K562 (cell line): ENCODE results near the gene NUDT22. TPM values are rescaled to one million over a fixed set of nuclear protein-coding genes. Genes with fewer than 3 reads are reported as not detected.
A peak's percentile ranks its signal among the peaks of the same experiment; 100 is the strongest.

Experiments
- MTA2 ChIP-seq: fragments of 450-650 bp; IDR thresholded peaks from 2 replicates; pipeline ENCODE4 v1.6.1; 2016; ENCODE audit warnings: low read depth
- NR2C2 ChIP-seq, 2 experiments: fragments of 200-800 bp in 1 of 2; sonication (Bioruptor generic) in 1 of 2; sonication (generic) in 1 of 2; formaldehyde crosslinking in 1 of 2; IDR thresholded peaks; 2 replicates each; pipeline versions ENCODE4 v1.6.1 to v1.8.0; 2016 to 2022; ENCODE audit warnings: mild to moderate bottlenecking in 1 of 2, missing compliant biosample characterization in 1 of 2, missing genetic modification characterization in 1 of 2, missing genetic modification reagents in 1 of 2
- RBM15 ChIP-seq: fragments of 200-400 bp; formaldehyde crosslinking; IDR thresholded peaks from 2 replicates; pipeline ENCODE4 v1.6.1; 2018; ENCODE audit warnings: mild to moderate bottlenecking, low read length, moderate library complexity; ENCODE audit not compliant: insufficient read depth
- ZFX ChIP-seq: sonication (generic); formaldehyde crosslinking; IDR thresholded peaks from 2 replicates; pipeline ENCODE4 v1.8.0; 2022; ENCODE audit warnings: mild to moderate bottlenecking, missing genetic modification reagents, moderate library complexity
- ZKSCAN1 ChIP-seq: fragments of 150-350 bp; IDR thresholded peaks from 2 replicates; pipeline ENCODE4 v1.6.1; 2016; ENCODE audit warnings: low read depth, low read length
- ZNF133 ChIP-seq: fragments of 250-450 bp; sonication (Bioruptor Pico); IDR thresholded peaks from 2 replicates; pipeline ENCODE4 v1.4.0; 2020; ENCODE audit warnings: mild to moderate bottlenecking
- ZNF197 ChIP-seq: fragments of 200-800 bp; sonication (Bioruptor generic); IDR thresholded peaks from 2 replicates; pipeline ENCODE4 v1.6.1; 2016; ENCODE audit warnings: low read depth, missing genetic modification characterization, missing compliant biosample characterization
- ZNF445 ChIP-seq: fragments of 250-450 bp; sonication (Bioruptor Pico); IDR thresholded peaks from 2 replicates; pipeline ENCODE4 v1.4.0; 2020; ENCODE audit warnings: low read depth, mild to moderate bottlenecking, moderate library complexity
- ZNF57 ChIP-seq: fragments of 450-650 bp; formaldehyde crosslinking; IDR thresholded peaks from 2 replicates; pipeline ENCODE4 v1.4.0; 2020; ENCODE audit warnings: mild to moderate bottlenecking, moderate library complexity
- polyA plus RNA-seq, 8 experiments: library from polyadenylated mRNA; depleted of rRNA in 4 of 8; stranded (reverse) in 5 of 8; unstranded in 3 of 8; fragments of >200 nt; fragmentation: Nextera tagmentation in 2 of 8; fragmentation: Illumina TruSeq in 1 of 8; extraction: Ambion mirVana in 2 of 8; extraction: Trizol in 1 of 8; gene quantifications; 2 replicates each; pipeline versions ENCODE4 v1.2.1 to v1.2.3, GENCODE V29; 2011 to 2014; ENCODE audit warnings: inconsistent platforms in 1 of 8, missing spikeins in 1 of 8
- total RNA-seq, 7 experiments: library from RNA; depleted of rRNA in 6 of 7; stranded (reverse); fragments of >200 nt in 6 of 7; fragmentation: Illumina TruSeq in 2 of 7; extraction: Trizol in 2 of 7; gene quantifications; 2 replicates each; pipeline versions ENCODE4 v1.2.1 to v1.2.3, GENCODE V29; 2011 to 2021; ENCODE audit warnings: low replicate concordance in 1 of 7
- TF ChIP-seq, protein P1 (sequence below), 2 experiments: fragments of 450-650 bp in 1 of 2; sonication (generic) in 1 of 2; formaldehyde crosslinking; conservative IDR thresholded peaks; 2 replicates each; pipeline versions ENCODE4 v1.4.0 to v1.8.1; 2020 to 2022; ENCODE audit warnings: mild to moderate bottlenecking in 1 of 2, missing genetic modification reagents in 1 of 2
- TF ChIP-seq, protein P2 (sequence below): fragments of 250-450 bp; sonication (Bioruptor Pico); IDR thresholded peaks from 2 replicates; pipeline ENCODE4 v1.4.0; 2020
- TF ChIP-seq, protein P3 (sequence below): fragments of 200-800 bp; sonication (Bioruptor generic); IDR thresholded peaks from 2 replicates; pipeline ENCODE4 v1.6.1; 2016; ENCODE audit warnings: missing genetic modification characterization, missing compliant biosample characterization
- TF ChIP-seq, protein P4 (sequence below), 2 experiments: fragments of 200-800 bp in 1 of 2; sonication (Bioruptor generic) in 1 of 2; sonication (generic) in 1 of 2; formaldehyde crosslinking in 1 of 2; IDR thresholded peaks in 1 of 2; conservative IDR thresholded peaks in 1 of 2; 2 replicates each; pipeline versions ENCODE4 v1.5.0 to v1.6.1; 2016 to 2020; ENCODE audit warnings: missing compliant biosample characterization in 1 of 2, missing genetic modification characterization in 1 of 2, missing genetic modification reagents in 1 of 2

The NUDT22 gene
- total and polyA plus RNA-seq, 9 of the 15 experiments (the other 6 are each of a cell fraction or from before 2014, with no cell fraction given), result 6.3 to 92.6 (median 37.4) TPM

DNA sequence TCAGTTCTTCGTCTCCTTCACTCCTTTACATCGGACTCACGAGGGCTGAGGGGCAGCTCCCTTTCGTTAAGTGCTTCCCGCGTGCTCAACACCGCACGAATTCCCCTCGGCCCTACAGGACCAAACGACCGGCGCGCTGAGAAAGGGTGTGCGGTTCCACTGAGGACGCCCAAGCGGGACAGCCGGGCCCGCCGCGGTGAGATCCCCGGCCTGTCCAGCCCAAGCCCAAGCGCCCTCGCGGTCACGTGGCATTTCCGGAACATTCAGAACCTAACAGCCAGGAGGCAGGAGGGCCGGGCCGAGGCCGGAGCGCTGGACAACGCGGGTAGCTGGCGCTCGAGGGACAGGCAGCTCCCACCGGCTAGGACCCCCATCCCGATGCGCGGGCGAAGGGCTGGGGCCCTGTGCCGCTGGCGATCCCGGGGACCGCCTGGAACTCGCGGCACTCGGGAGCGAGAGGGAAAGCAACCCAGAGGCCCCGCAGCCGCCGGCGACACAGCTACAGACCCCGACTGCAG, 40.8 kb upstream of the NUDT22 start (continued):
- no peak for TF ChIP-seq ZNF133 (CRISPR knock-in tag)
- TF ChIP-seq ZNF57, result 0 out of 2 replicates have a peak, but pooled peaks have one; percentile 55
- peak; percentile 62 for TF ChIP-seq NR2C2 (CRISPR knock-in tag; IDR thresholded peaks at IDR 0.05)
- TF ChIP-seq NR2C2 (tag; IDR thresholded peaks at IDR 0.05), result peak; percentile 62
- TF ChIP-seq, protein P1, sequence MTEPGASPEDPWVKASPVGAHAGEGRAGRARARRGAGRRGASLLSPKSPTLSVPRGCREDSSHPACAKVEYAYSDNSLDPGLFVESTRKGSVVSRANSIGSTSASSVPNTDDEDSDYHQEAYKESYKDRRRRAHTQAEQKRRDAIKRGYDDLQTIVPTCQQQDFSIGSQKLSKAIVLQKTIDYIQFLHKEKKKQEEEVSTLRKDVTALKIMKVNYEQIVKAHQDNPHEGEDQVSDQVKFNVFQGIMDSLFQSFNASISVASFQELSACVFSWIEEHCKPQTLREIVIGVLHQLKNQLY (CRISPR knock-in tag; conservative IDR thresholded peaks at IDR 0.05), result peak in 1 of 2 experiments; percentile 81; a peak in 1 of 4 replicates
- TF ChIP-seq MTA2, result no peak
- TF ChIP-seq, protein P2, sequence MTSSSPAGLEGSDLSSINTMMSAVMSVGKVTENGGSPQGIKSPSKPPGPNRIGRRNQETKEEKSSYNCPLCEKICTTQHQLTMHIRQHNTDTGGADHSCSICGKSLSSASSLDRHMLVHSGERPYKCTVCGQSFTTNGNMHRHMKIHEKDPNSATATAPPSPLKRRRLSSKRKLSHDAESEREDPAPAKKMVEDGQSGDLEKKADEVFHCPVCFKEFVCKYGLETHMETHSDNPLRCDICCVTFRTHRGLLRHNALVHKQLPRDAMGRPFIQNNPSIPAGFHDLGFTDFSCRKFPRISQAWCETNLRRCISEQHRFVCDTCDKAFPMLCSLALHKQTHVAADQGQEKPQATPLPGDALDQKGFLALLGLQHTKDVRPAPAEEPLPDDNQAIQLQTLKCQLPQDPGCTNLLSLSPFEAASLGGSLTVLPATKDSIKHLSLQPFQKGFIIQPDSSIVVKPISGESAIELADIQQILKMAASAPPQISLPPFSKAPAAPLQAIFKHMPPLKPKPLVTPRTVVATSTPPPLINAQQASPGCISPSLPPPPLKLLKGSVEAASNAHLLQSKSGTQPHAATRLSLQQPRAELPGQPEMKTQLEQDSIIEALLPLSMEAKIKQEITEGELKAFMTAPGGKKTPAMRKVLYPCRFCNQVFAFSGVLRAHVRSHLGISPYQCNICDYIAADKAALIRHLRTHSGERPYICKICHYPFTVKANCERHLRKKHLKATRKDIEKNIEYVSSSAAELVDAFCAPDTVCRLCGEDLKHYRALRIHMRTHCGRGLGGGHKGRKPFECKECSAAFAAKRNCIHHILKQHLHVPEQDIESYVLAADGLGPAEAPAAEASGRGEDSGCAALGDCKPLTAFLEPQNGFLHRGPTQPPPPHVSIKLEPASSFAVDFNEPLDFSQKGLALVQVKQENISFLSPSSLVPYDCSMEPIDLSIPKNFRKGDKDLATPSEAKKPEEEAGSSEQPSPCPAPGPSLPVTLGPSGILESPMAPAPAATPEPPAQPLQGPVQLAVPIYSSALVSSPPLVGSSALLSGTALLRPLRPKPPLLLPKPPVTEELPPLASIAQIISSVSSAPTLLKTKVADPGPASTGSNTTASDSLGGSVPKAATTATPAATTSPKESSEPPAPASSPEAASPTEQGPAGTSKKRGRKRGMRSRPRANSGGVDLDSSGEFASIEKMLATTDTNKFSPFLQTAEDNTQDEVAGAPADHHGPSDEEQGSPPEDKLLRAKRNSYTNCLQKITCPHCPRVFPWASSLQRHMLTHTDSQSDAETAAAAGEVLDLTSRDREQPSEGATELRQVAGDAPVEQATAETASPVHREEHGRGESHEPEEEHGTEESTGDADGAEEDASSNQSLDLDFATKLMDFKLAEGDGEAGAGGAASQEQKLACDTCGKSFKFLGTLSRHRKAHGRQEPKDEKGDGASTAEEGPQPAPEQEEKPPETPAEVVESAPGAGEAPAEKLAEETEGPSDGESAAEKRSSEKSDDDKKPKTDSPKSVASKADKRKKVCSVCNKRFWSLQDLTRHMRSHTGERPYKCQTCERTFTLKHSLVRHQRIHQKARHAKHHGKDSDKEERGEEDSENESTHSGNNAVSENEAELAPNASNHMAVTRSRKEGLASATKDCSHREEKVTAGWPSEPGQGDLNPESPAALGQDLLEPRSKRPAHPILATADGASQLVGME (CRISPR knock-in tag), result peak; percentile 91
- TF ChIP-seq, protein P3, sequence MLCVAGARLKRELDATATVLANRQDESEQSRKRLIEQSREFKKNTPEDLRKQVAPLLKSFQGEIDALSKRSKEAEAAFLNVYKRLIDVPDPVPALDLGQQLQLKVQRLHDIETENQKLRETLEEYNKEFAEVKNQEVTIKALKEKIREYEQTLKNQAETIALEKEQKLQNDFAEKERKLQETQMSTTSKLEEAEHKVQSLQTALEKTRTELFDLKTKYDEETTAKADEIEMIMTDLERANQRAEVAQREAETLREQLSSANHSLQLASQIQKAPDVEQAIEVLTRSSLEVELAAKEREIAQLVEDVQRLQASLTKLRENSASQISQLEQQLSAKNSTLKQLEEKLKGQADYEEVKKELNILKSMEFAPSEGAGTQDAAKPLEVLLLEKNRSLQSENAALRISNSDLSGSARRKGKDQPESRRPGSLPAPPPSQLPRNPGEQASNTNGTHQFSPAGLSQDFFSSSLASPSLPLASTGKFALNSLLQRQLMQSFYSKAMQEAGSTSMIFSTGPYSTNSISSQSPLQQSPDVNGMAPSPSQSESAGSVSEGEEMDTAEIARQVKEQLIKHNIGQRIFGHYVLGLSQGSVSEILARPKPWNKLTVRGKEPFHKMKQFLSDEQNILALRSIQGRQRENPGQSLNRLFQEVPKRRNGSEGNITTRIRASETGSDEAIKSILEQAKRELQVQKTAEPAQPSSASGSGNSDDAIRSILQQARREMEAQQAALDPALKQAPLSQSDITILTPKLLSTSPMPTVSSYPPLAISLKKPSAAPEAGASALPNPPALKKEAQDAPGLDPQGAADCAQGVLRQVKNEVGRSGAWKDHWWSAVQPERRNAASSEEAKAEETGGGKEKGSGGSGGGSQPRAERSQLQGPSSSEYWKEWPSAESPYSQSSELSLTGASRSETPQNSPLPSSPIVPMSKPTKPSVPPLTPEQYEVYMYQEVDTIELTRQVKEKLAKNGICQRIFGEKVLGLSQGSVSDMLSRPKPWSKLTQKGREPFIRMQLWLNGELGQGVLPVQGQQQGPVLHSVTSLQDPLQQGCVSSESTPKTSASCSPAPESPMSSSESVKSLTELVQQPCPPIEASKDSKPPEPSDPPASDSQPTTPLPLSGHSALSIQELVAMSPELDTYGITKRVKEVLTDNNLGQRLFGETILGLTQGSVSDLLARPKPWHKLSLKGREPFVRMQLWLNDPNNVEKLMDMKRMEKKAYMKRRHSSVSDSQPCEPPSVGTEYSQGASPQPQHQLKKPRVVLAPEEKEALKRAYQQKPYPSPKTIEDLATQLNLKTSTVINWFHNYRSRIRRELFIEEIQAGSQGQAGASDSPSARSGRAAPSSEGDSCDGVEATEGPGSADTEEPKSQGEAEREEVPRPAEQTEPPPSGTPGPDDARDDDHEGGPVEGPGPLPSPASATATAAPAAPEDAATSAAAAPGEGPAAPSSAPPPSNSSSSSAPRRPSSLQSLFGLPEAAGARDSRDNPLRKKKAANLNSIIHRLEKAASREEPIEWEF (CRISPR knock-in tag), result no peak
- no peak for TF ChIP-seq ZNF197
- peak; percentile 43; the same call in 1 of the 2 replicates for TF ChIP-seq ZNF445 (CRISPR knock-in tag)
- peak; percentile 99 for TF ChIP-seq ZFX
- TF ChIP-seq ZKSCAN1, result no peak
- TF ChIP-seq RBM15, result no peak
- TF ChIP-seq, protein P4, sequence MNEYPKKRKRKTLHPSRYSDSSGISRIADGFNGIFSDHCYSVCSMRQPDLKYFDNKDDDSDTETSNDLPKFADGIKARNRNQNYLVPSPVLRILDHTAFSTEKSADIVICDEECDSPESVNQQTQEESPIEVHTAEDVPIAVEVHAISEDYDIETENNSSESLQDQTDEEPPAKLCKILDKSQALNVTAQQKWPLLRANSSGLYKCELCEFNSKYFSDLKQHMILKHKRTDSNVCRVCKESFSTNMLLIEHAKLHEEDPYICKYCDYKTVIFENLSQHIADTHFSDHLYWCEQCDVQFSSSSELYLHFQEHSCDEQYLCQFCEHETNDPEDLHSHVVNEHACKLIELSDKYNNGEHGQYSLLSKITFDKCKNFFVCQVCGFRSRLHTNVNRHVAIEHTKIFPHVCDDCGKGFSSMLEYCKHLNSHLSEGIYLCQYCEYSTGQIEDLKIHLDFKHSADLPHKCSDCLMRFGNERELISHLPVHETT (CRISPR knock-in tag; conservative IDR thresholded peaks at IDR 0.05 in 1 of 2, IDR thresholded peaks at IDR 0.05 in 1 of 2), result no peak
